HG03565 (cell line): ENCODE measurements around the gene GUCD1.
A peak's percentile ranks its signal among the peaks of the same experiment; 100 is the strongest.
"Not testable (repeated sequence)": the region's sequence is repeated elsewhere in the genome, so short reads cannot be mapped to it uniquely, and the experiment has no call there.

ENCODE experiments used
- ATAC-seq: cut with Tn5 transposase; IDR thresholded peaks from one replicate; pipeline ENCODE4 v1.9.1; 2021; ENCODE audit warnings: mild to moderate bottlenecking, moderate library complexity; ENCODE audit not compliant: unreplicated experiment

The GUCD1 gene

GRCh38 chr22:24554313-24555164, at the start of gene GUCD1:
Gene GUCD1 (minus strand): TSS chr22:24555138. CDS start chr22:24554991, 147 bp downstream.
- ATAC-seq, result no peak

DNA sequence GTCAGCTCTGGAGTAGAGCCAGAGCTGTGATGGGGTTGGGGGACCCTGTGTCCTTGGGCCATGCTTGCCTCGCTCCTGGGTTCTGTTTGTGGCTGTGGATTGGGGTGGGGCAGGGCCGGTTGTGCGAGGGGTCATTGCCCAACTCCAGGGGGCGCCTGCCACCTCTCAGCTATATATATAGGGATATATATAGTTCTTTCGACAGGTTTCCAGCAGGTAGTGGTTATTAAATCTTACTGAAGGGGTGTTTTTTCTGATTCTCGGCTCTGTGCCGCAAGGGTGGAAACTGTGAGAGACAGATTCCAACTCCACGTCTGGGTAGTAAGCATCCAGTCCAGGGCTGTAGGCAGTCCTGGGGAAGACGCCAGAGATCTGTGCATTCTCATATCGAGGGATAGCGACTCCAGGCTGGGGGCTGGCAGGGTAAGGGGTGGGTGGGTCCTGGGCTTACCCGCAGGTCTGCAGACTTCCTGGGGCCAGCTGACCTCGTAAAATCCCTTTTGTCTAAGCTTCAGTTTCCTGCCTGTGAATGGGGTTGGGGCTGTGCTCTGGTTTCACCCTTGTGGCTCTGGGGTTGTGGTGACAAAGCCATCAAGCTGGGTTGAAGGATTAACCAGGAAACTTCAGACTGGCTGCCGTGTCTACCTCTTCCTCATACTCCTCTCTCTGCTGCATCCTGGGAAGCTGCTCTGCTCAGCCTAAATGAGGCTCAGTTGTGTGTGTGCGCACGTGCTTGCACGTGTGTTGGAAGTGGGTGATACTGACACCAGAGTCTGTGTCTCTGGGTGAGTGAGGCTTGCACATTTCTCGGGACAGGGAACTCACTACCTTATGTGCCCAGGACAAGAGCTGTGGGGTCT, 49.1 kb upstream of the GUCD1 start:
- ATAC-seq, result not testable (repeated sequence)

- ATAC-seq, result not testable (repeated sequence)
Measured at GRCh38 chr22:24602847-24603769, 48.2 kb upstream of the GUCD1 start, which contains the start of gene GGT1. Gene GGT1 (plus strand): TSS chr22:24603193. CDS start chr22:24611082, 7,889 bp downstream.

DNA sequence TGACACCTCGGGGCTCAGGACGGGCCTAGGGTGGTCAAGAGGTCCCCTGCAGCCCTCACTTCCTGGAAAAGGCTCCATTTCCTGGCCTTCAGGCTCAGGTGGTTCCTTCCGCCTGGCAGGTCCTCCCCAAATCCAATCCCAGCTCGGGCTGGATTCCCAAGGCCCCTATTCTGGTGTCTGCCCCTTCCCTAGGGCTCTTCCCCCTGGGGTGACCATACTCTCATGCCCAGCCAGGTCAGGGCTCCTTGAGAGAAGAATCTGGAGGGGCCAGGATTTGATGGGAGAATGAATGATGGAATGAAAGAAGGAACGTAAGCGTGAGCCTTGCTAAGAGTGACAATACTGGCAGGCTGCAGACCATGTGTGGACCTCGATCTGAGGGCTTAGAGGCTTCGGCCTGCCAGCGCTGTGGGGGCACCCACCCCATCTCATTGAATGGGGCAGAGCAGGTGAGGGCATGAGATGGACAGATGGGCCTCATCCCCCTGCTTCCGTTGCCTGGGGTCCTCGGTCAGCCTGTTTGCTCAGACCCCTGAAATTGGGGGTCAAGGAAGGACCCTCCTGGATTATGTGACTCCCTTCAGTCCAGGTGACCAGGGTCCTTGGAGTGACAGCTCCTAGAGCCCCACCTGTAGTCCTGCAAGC, 47.3 kb upstream of the GUCD1 start:
- ATAC-seq, result not testable (repeated sequence)

GRCh38 chr22:24601217-24602104, 46.5 kb upstream of the GUCD1 start:
- ATAC-seq, result no peak

DNA sequence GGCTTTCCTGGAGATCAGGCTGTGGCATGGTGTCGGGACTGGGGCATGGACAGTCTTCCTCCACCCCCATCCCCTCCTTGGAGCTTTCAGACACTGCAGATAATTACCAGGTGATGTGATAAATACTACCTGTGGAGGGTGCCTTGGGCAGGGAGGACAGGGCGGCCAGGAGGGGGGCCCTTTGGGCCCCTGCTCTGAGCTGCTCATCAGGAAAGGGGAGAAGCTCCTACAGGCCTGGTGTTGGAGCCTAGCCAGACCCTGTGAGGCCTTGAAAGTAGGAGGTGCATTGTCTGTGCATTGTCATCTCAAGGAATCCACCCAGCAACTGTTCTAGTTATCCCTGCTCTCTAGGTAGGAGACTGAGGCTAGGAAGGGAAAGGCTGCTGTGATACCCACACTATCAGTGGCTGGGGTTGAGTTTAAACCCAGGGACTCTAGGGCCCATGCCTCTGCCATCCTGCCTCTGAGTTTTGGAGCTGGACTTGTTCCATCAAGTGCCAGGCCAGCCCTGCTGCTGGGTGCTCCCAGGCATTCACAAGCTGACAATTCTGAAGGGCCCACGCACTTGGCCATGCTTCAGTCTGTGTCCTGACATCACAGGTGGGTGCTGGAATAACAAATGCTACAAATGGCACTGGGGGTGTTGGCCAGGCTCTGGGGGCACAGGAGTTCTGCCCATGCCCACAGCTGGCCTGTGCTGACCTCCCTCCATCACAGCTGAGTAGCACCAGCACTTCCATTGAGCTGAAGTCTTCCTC, 45.2 kb upstream of the GUCD1 start:
- ATAC-seq, result not testable (repeated sequence)

DNA sequence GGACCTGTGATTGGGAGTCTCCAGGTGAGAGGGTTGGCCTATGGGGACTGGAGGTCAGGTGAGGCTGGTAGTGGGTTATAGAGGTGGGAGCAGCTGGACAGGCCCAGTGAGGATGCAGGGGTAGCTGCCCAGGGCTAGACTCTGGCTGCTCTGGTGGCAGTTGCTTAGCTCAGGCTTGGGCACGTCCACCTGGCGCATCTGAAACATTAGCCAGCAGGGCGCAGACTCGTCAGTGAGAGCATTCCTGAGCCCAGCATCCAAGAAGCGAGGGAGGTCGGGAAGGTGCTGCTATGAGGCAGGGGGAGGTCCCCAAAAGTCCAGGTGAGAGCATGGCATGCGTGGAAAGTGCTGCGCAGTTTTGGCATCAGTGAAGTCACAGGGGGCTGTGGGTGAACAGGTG, 44.6 kb upstream of the GUCD1 start:
- no peak for ATAC-seq

- ATAC-seq, result not testable (repeated sequence)
Measured at GRCh38 chr22:24597076-24597475, 42.1 kb upstream of the GUCD1 start.

DNA sequence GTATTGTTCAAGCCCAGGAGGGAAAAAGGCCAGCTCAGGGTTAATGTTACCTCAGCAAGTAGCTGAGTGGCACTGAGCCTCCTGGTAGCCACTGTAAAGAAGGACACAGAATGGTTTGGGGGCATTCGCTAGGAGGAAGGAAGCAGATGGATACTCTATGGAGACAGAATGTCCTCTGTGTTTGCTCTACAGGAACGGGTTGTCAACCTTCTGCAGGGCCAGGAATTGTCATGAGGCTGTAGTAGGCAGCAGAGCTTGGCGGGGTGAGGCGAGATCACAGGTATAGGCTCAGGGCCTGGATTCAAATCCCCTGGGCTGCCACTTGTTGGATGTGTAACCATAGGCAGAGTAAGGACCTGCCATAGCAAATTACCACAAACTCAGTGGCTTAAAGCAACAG, 40.9 kb upstream of the GUCD1 start:
- no peak for ATAC-seq

GRCh38 chr22:24595228-24595627, 40.3 kb upstream of the GUCD1 start:
- ATAC-seq, result no peak

DNA sequence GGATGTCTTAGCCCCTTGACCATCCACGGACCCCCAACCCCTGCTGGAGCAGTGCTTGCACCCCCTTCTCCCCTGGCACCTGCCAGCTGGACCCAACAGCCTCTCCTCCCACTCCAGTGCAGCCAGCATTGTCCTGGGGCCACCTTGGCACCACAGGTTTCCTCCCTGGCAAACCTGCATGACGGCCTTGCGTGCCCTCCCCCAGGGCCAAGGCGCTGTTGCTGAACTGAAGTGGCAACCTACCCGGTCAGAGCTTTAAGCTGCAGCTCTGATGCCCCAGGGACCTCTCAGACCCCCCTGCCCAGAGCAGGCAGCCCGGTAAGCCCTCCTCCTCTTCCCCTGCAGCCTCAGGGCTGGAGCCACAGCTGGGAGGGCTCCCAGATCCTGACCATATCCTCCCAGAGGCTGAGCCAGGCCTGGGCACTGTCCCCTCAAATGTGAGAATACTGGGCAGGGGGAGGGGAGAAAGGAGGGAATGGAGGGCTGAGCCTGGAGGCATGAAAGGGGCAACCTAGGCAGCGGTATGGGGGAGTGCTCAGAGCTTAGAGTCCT, 39.7 kb upstream of the GUCD1 start:
- ATAC-seq, result no peak

- ATAC-seq, result no peak
Measured at GRCh38 chr22:24593836-24594568, 39.1 kb upstream of the GUCD1 start.

DNA sequence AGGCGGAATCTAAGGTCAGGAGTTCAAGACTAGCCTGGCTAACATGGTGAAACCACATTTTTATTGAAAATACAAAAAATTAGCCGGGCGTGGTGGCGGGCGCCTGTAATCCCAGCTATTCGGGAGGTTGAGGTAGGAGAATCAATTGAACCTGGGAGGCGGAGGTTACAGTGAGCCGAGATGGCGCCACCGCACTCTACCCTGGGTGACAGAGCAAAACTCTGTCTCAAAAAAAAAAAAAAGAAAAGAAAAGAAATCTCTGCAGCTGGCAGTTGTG, 38.6 kb upstream of the GUCD1 start:
- not testable (repeated sequence) for ATAC-seq

GRCh38 chr22:24592851-24593558, 38.1 kb upstream of the GUCD1 start, which contains the start of gene LRRC75B:
Gene LRRC75B (minus strand): TSS chr22:24593073. CDS start chr22:24593039, 34 bp downstream.
- peak; percentile 49 for ATAC-seq

GRCh38 chr22:24592058-24592850, 37.3 kb upstream of the GUCD1 start:
- ATAC-seq, result no peak

- no peak for ATAC-seq
Measured at GRCh38 chr22:24591286-24591830, 36.4 kb upstream of the GUCD1 start.
